Activated naive CD4-positive, alpha-beta T cell treated with anti-CD3 and anti-CD28 coated beads, Interleukin-2, amount 10 ng/mL, durations not matched to agents 7 days and 5 days (primary cell): ENCODE data around the gene SH3D21.

Experiments
- CTCF ChIA-PET: fragments of 350-600 bp; sonication (Branson Sonifier 250); formaldehyde crosslinking; loops from one replicate; lab custom pipeline; 2021; ENCODE audit warnings: antibody characterized with exemption; lab: Charles Lee
- DNase-seq: peaks from one replicate; pipeline ENCODE4 v3.0.0-alpha.2; 2020
- H3K27ac Mint-ChIP-seq: one replicate; pipeline ENCODE4 v1.8.0; 2021; ENCODE audit warnings: mild to moderate bottlenecking, moderate library complexity, mixed read lengths
- H3K27me3 Mint-ChIP-seq: one replicate; pipeline ENCODE4 v1.8.0; 2021; ENCODE audit warnings: mild to moderate bottlenecking, mixed read lengths
- H3K36me3 Mint-ChIP-seq: one replicate; pipeline ENCODE4 v1.8.0; 2021; ENCODE audit warnings: mixed read lengths
- H3K4me1 Mint-ChIP-seq: one replicate; pipeline ENCODE4 v1.8.0; 2021; ENCODE audit warnings: mixed read lengths
- H3K4me3 Mint-ChIP-seq: one replicate; pipeline ENCODE4 v1.8.0; 2021; ENCODE audit warnings: mild to moderate bottlenecking, moderate library complexity, mixed read lengths
- H3K9me3 Mint-ChIP-seq: one replicate; pipeline ENCODE4 v1.8.0; 2021; ENCODE audit warnings: mixed read lengths

Gene SH3D21

DNA sequence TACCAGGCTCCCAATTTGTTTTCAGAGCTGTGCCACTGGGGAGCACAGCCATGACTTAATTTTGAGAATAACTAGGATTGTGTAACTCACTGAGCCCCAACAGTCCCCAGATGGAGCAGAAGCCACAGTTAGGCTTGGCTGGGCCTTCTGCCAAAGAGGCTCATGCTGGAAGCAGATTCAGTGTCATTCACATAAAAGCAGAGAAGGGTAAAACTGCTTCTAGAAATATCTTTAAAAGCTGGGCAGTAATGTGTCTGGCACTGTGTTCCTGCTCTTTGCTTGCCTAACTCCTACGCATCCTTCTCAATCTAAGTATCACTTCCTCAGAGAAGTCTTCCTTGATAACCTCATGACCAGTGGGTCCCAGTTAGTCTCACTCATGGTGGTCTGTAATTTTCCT is 59.2 kb downstream of the SH3D21 start:
- Mint-ChIP-seq H3K9me3 (no peaks in the 10 kb centered on the region), H3K27me3 (no peaks in the 10 kb centered on the region), H3K4me1 (peaks cover 60% of the 10 kb centered on the region), H3K27ac (peak overlapping the region; percentile 96), H3K36me3 (peaks cover 35% of the 10 kb centered on the region), H3K4me3 (no peak overlapping the region)
- CTCF ChIA-PET: interaction anchor here (0.6 kb wide), 1 partner anchor 85 kb away, joined by 3 read pairs; the partner anchor contains the start of gene OSCP1
- DNase-seq: no peak

DNA sequence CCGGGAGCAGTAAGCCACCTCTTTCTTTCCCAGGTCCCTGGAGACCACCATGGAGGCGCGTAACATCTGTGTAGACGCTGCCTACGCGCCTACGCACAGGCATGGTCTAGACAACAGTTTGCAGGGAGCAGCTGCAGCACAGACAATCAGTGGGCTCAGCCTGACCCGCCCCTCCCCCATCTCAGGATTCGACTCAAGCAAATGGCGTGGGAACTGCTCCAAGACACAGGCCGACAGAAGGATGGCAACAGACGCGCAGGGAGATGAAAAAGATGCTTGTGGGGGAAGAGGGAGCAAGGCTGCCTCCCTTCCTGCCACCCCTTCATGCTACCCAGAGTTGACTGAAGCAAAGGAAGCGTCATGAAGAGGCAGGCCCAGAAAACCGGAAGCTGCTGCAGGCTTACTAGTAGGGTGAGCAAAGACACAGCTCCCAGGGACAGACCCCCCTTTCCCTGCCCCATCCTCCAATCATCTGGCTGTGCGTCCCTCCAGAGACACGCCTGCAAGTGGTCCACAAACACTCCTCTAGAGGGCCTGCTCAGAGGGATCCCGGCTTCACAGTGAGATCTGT is 60.0 kb downstream of the SH3D21 start:
- peak overlapping the region; percentile 8 for H3K4me3 Mint-ChIP-seq
- H3K27ac Mint-ChIP-seq: peak overlapping the region; percentile 96
- peaks cover 30% of the 10 kb centered on the region for H3K36me3 Mint-ChIP-seq
- H3K9me3 Mint-ChIP-seq: no peaks in the 10 kb centered on the region
- peaks cover 57% of the 10 kb centered on the region for H3K4me1 Mint-ChIP-seq
- CTCF ChIA-PET: interaction anchor here (1.2 to 5.2 kb wide), 7 partner anchors 13 to 216 kb away, joined by 3 to 83 read pairs (median 17); partner anchors contain the start of genes STK40 and TRAPPC3
- DNase-seq: peak; percentile 84
- H3K27me3 Mint-ChIP-seq: no peaks in the 10 kb centered on the region

DNA sequence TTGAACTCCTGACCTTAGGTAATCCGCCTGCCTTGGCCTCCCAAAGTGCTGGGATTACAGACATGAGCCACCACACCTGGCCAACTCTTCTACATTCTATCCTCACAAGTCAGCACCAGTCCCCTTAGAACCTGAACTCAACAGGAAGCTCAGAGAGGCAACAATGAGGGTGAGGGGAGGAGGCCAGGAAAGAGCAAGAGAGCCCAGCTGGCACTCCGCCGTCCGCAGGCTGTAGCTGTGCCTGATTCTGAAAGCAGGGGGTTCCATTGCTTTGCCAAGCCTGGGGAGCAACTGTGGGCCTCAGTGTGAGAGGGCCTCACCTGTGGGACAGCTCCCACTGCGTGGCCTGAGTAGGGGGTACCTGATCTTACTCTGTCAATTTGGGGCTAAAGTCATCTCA is 60.9 kb downstream of the SH3D21 start:
- H3K4me1 Mint-ChIP-seq: peaks cover 56% of the 10 kb centered on the region
- H3K36me3 Mint-ChIP-seq: peaks cover 24% of the 10 kb centered on the region
- no peaks in the 10 kb centered on the region for H3K27me3 Mint-ChIP-seq
- CTCF ChIA-PET: interaction anchor here (0.9 to 5.2 kb wide), 14 partner anchors 14 to 217 kb away, joined by 3 to 83 read pairs (median 6); partner anchors contain the start of genes EVA1B, SH3D21, STK40 and TRAPPC3
- H3K9me3 Mint-ChIP-seq: no peaks in the 10 kb centered on the region
- no peak overlapping the region for H3K4me3 Mint-ChIP-seq
- DNase-seq: peak; percentile 68
- peak overlapping the region; percentile 96 for H3K27ac Mint-ChIP-seq

DNA sequence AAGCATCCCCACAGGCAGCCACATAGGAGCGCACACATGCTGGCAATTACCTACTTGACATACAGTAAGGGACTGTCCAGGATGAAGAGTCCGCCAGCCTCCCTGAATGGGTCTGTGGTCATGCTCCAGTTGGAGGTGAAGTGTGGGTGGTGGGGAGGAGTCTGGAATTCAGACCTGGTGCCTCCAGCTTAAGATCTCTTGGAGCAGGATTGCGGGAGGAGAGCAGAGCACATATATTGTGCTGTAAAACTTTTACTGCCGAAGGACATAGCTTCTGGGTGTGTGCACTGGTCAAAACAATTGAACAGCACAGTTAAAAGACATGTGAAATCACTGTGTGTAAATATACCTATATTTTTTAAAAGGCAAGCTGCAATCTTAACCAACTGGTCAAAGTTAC is 61.6 kb downstream of the SH3D21 start:
- Mint-ChIP-seq H3K4me3 (no peak overlapping the region), H3K9me3 (no peaks in the 10 kb centered on the region), H3K4me1 (peaks cover 63% of the 10 kb centered on the region), H3K36me3 (peaks cover 21% of the 10 kb centered on the region), H3K27me3 (no peaks in the 10 kb centered on the region), H3K27ac (peak overlapping the region; percentile 96)
- CTCF ChIA-PET: interaction anchor here (0.6 to 5.2 kb wide), 20 partner anchors 10 to 218 kb away, joined by 3 to 83 read pairs (median 6); partner anchors contain the start of genes EVA1B, LSM10, SH3D21 and STK40
- DNase-seq: no peak

DNA sequence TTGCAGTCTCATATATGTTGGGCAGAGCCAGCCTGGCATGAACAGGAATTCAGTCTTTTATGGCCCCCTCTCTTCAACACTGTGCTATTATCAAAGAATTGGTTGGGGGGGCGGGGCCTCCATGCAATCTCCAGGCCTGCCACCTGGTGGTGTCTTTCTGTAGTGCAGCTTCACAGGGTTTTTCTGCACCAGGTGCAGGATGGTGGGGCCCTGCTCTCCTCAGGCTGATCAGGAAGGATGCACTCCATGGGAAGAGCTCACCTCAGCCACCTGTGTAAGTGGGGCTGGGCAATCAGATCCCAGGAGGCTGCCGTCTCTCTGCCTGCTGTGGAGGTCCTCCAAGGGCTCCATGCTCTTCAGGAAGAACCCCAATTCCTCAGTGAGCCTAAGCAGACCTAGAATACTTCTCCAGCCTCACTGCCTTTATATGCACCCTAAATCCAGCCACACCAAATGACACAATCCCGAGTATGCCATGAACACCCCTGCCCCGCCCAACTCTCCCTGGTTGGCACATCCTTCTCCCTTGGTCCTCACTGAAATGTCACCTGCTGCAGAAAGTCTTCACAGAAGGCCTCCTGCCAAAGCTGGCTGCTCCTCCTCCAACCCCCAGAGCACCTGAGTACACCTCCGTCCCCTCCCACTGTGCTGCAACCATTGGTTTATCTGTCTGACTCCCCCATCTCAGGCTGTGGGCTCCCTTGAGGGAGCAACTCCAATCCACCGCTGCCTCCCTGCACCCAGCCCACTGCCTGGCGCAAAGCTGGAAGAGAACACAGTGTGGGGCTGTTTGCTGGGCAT is 63.1 kb downstream of the SH3D21 start:
- H3K27me3 Mint-ChIP-seq: no peaks in the 10 kb centered on the region
- peak; percentile 89 for DNase-seq
- no peak overlapping the region for H3K4me3 Mint-ChIP-seq
- H3K4me1 Mint-ChIP-seq: peaks cover 78% of the 10 kb centered on the region
- peak overlapping the region; percentile 96 for H3K27ac Mint-ChIP-seq
- H3K36me3 Mint-ChIP-seq: peaks cover 18% of the 10 kb centered on the region
- CTCF ChIA-PET: interaction anchor here (1.1 to 5.2 kb wide), 18 partner anchors 9 to 219 kb away, joined by 3 to 83 read pairs (median 7); partner anchors contain the start of genes LSM10, SH3D21, STK40 and TRAPPC3
- no peaks in the 10 kb centered on the region for H3K9me3 Mint-ChIP-seq
